Esophagus mucosa (tissue), 1 donor: Measurements from ENCODE around the gene HMGXB3. TPM values are rescaled to one million over a fixed set of nuclear protein-coding genes. Genes with fewer than 3 reads are reported as not detected.
A peak's percentile ranks its signal among the peaks of the same experiment; 100 is the strongest.

ENCODE experiments used
- ATAC-seq: fragments of 200-7000 bp; cut with Tn5 transposase; one replicate; pipeline ENCODE4 v1.9.1; 2020
- total RNA-seq: library from RNA; stranded (reverse); gene quantifications from one replicate; pipeline ENCODE4 v1.2.4, GENCODE V29; 2023
- donor health status: DM: yes; HTN: yes; CAD: no.

The HMGXB3 gene, protein sequence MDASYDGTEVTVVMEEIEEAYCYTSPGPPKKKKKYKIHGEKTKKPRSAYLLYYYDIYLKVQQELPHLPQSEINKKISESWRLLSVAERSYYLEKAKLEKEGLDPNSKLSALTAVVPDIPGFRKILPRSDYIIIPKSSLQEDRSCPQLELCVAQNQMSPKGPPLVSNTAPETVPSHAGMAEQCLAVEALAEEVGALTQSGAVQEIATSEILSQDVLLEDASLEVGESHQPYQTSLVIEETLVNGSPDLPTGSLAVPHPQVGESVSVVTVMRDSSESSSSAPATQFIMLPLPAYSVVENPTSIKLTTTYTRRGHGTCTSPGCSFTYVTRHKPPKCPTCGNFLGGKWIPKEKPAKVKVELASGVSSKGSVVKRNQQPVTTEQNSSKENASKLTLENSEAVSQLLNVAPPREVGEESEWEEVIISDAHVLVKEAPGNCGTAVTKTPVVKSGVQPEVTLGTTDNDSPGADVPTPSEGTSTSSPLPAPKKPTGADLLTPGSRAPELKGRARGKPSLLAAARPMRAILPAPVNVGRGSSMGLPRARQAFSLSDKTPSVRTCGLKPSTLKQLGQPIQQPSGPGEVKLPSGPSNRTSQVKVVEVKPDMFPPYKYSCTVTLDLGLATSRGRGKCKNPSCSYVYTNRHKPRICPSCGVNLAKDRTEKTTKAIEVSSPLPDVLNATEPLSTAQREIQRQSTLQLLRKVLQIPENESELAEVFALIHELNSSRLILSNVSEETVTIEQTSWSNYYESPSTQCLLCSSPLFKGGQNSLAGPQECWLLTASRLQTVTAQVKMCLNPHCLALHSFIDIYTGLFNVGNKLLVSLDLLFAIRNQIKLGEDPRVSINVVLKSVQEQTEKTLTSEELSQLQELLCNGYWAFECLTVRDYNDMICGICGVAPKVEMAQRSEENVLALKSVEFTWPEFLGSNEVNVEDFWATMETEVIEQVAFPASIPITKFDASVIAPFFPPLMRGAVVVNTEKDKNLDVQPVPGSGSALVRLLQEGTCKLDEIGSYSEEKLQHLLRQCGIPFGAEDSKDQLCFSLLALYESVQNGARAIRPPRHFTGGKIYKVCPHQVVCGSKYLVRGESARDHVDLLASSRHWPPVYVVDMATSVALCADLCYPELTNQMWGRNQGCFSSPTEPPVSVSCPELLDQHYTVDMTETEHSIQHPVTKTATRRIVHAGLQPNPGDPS (N-terminal part only)
- total RNA-seq = 13.4 TPM

DNA sequence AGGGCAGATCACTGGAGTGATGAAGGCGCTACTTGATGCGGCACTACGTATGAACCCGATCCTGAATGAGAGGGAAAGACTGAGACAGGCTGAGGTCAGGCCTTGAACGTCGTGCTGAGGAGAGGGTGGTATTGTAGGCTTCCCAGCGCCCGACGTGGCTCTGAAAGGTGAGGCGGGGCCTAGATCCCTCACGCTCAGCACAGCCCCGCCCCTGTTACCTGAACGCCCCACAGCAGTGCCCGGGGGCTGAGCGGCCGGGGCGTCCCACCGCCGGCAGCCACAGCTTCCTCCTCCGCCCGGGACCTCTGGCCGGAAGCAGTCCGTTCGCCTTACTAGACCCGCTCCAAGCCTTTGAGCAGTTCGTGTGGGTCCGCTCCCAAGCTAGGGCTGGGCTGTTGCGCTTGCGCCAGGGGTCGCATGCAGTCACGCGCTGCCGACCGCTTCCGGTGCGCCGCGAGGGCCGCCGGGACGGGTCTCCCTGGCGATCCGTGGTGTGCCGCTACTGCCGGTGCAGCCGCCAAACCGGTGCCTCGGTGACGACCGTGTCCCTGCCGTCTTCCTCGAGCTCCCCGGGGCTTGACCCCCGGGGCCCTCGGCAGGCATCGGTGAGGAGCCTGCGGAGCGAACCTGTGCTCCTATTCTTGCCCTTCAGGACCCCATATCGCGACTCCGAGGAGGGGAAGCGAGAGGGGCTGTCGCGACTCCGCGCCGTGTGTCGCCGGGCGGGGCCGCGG, at the start of gene HMGXB3, which contains the start of gene TIGD6:
Gene HMGXB3, plus strand, starts transcription at position 484 of the 734 bp plus-strand sequence. CDS start 4,114 bp downstream, outside the sequence.
Gene TIGD6, minus strand, starts transcription at position 399 of the 734 bp plus-strand sequence. CDS start 4,306 bp downstream, outside the sequence.
- ATAC-seq = peak; percentile 82

DNA sequence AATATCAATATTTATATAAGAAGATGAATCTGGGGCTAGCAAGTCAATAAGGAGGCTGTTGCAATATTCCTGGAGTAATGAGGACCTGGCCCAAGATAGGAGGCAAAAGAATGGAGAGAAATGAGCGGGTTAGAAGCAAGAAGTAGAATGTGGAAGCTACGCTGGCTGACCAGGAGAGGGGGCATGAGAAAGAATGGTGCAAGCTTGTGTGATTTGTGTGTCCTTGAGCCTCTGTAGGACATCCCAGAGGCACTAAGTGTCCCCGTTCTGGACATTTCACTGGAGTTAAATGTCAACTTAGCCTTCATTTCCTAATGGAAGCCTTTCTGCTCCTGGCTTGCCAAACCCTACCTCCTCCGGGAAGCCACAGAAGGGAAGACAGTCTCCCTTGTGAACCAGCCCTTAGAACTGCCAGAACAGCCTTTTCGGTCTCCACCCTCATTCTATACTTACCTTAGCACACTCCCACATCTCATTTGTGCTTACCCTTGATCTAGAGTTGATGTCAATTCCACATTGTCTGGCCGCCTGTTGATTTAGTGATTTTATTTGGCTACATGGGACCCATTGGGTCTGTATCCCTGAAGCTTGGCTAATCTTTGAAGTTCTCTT, 49.3 kb upstream of the HMGXB3 start:
- ATAC-seq = no peak

DNA sequence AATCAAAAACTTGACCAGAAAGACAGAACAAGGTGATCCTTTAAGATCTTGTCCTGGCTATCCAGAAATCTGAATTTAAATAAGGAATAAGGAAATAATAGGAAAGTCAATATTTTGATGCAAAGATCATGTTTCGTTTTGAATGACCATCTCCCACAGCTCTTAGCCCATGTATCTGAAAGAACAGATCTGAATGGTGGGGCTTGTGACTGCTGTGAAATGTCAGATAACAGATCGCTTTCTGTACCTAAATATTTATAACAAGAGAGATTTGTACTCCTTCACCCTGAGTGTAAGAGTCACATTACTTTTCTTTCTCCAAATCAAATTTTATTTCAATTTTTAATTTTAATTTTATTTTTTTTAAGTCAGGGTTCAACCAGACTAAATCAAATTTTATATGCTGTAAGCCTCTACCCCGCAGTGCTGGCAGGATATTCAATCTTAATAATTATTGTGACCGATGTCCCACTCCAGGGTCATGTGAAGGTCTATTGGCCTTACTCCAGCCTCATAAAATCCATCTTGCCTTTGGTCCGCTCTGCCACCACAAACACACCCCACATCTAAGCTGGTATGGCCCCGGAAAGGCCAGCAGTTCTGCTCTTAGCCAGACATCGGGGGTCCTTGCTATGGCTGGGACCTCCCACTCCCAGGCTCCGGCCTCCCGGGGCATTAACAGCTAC, 47.0 kb upstream of the HMGXB3 start:
- no peak for ATAC-seq

DNA sequence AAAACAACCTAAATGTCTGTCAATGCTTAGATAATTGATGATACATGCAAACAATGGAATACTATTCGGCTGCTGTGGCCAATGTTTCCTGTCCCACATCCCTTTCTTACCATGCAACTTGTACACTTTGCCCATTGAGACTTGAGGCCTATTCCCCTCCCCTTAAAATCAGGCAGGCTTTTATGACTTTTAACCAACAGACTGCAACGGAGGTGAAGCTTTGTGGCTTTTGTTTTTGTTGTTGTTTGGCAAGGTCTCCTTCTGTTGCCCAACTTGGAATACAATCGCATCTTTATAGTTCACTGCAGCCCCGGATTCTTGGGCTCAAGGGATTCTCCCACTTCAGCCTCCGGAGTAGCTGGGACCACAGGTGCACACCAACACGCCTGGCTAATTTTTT, 45.7 kb upstream of the HMGXB3 start:
- no peak for ATAC-seq

- no peak for ATAC-seq
Observed at GRCh38 chr5:149956685-149957084, 43.9 kb upstream of the HMGXB3 start.

DNA sequence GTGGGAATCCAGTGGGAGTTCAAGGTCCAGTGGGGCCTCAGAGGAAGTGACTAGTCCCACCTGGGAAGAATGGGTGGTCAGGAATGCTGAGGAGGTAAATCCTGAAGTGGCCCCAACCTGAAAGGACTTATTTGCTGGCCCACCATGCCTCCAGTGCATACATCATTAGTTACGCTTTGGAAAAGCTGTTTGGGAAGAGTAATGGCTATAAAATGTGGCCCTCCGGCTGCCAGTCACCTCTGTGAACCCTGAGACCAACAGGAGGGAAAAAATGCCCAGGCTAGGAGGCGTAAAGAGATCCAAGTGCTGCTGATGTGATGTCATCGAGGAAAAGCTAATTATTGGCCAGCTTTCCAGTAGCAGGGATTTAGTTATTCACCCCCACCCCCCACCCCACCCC, 42.7 kb upstream of the HMGXB3 start:
- no peak for ATAC-seq

DNA sequence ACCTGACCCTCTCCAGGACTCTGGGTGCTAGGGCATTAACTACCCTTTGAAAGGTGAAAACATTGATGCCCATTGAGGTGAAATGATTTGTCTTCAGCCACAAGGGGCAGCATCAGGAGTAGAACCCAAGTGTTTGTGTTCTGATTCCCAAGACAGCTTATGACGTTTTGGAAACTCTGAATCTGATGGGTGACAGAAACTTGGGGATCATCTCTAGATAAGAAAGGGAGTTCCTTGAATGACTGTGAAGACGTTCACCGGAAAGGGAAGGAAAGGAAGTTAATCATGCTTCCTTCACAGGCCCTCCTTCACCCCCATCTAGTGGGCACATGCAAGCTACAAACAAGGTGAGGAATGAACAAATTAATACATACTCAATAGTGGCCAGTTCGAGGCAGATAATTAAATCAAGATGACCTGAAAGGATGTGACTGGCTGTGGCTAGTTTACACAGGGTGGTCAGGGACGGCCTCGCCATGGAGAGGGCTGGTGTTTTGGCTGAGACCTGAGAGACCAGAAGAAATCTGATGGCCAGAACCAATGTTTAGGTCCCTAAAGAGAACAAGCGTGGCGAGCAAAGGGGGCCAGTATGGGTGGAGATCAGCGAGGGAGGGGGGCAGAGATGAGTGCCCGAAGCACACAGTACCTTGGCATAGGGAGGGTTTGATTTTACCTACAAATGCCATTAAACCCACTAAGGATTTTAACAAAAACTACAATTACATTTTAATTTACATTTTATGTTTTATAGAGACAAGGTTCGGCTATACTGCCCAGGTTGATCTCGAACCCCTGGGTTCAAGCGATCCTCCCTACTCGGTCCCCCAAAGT, 40.9 kb upstream of the HMGXB3 start:
- ATAC-seq = peak; percentile 8

- peak; percentile 99 for ATAC-seq
Observed at GRCh38 chr5:149960272-149961185, 40.0 kb upstream of the HMGXB3 start, which contains the start of gene SLC26A2. TSS of gene SLC26A2 (plus strand) at chr5:149960758. CDS start at chr5:149977653, 16,895 bp downstream.

DNA sequence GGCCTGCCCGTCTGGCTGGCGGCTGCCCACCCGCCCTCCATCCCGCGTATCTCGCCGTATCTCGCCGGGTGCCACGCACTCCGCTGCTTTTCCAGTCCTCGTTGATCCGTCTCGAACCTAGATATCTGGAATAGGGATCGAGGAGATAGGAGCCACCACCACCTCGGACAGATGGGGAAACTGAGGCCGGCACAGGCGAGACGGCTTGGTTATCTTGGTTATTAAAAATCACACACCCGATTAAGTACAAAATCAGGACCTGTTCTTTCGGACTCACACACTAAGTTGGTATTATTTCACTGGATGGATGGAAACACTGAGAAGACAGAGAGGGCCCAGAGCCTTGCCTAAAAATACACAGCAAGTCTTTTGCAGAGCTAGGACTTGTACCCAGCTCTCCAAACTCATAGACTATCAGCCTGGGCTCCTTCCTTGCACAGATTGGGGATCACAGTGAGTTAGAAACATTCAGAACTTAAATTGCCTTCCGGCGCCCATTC, 39.3 kb upstream of the HMGXB3 start:
- no peak for ATAC-seq

GRCh38 chr5:149961957-149962409, 38.6 kb upstream of the HMGXB3 start:
- no peak for ATAC-seq

DNA sequence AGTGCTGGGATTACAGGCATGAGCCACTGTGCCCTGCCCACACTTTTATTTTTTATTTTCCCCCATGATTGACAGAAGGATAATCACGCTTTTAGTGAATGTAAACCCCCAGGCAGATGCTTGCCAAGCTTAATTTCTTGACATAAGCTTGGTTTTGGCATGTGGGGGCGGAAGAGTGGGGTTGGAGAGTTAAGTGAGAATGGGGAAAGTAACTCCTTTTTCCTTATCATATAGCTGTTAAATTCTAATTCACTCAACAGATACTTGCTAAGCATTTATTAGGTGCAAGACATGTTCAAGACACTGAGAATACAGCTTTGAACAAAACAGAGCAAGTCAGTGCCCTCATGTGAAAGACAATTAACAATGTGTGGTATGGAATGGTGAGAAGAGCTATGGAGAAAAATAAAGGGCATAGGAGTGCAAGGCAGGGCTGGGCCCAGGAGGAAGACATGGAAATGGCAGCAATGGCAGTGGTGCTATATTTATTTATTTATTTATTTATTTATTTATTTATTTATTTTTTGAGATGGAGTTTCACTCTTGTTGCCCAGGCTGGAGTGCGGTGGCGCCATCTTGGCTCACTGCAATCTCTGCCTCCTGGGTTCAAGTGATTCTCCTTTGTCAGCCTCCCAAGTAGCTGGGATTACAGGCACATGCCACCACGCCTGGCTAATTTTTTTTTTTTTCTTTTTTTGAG, 37.8 kb upstream of the HMGXB3 start:
- ATAC-seq = no peak

GRCh38 chr5:149963729-149964128, 36.8 kb upstream of the HMGXB3 start:
- no peak for ATAC-seq

DNA sequence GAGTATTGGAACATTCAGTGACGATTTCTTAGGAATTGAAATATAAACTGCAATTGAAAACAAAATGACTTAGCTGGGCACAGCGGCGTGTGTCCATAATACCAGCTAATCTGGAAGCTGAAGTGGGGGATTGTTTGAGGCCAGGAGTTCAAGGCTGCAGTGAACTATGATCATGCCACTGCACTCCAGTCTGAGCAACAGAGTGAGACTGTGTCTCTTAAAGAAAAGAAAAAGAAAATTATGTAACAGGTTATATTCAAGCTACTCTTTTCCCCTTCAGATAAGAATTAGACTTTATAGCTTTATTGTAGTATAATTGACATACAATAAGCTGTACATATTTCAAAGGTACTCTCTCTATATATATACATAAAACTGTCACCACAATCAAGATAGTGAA, 33.6 kb upstream of the HMGXB3 start:
- ATAC-seq = no peak

DNA sequence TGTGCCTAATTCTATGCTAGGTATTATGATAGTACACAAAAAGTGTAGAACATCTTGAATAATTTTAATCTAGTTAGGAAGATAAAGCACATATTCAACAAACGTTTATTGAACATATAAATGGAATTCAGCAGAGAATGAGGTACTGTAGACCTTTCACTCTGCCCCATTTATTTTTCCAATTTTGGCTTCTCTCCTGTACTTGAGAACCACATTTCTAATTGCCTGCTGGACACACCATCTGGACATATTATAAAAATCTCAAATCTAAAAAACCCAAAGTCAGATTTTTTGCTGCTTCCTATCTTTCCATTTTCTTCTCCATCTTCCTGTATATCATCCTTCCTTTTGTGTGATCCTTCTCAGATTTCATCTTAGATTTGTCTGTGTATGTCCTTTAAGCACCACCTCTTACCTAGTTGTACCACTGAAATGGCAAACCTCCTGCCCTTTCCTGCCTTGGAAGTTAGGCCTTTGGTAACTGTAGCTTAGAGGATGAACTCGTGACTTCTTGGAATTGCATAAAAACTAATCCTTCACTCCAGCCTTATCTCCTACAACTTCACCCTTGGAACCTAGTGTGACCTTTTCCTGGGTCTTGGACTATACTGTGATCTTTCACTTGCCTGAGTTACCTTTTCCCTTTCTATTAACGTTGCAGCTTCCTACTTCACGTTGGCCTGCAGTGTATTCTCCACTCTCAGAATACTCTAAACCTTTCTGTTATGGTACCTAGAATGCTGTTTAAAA, 31.2 kb upstream of the HMGXB3 start:
- no peak for ATAC-seq

- ATAC-seq = no peak
Observed at GRCh38 chr5:149975409-149975808, 25.1 kb upstream of the HMGXB3 start.

DNA sequence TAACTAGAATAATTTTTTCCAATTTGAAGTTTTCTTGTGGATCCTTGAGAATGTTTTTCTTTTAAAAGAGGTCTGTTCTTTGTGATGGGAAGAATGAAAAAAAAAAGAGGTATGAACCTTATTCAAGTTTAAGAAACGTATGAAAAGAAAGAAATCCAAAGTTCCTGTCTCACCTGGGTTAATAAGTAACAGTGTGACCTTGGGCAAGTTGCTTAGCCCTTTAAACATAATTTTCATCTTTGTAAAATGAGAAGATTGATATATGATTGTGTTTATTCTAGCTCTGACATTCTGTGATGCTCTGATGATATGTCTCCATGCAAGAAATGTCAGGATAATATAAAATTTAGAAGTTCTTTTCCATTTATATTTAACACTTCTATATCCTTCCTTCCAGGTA, 20.6 kb upstream of the HMGXB3 start:
- no peak for ATAC-seq

DNA sequence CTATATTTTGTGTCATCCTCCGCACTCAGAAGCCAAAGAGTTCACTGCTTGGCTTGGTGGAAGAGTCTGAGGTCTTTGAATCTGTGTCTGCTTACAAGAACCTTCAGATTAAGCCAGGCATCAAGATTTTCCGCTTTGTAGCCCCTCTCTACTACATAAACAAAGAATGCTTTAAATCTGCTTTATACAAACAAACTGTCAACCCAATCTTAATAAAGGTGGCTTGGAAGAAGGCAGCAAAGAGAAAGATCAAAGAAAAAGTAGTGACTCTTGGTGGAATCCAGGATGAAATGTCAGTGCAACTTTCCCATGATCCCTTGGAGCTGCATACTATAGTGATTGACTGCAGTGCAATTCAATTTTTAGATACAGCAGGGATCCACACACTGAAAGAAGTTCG, 19.3 kb upstream of the HMGXB3 start:
- ATAC-seq = no peak
